CD4-positive, alpha-beta T cell treated with Interleukin-6 for 4 hours (primary cell): ENCODE measurements around the gene MIOX.

ENCODE experiments used
- DNase-seq: peaks from one replicate; pipeline ENCODE4 v3.0.0-alpha.2; 2020; ENCODE audit warnings: mixed read lengths

The MIOX gene

DNA sequence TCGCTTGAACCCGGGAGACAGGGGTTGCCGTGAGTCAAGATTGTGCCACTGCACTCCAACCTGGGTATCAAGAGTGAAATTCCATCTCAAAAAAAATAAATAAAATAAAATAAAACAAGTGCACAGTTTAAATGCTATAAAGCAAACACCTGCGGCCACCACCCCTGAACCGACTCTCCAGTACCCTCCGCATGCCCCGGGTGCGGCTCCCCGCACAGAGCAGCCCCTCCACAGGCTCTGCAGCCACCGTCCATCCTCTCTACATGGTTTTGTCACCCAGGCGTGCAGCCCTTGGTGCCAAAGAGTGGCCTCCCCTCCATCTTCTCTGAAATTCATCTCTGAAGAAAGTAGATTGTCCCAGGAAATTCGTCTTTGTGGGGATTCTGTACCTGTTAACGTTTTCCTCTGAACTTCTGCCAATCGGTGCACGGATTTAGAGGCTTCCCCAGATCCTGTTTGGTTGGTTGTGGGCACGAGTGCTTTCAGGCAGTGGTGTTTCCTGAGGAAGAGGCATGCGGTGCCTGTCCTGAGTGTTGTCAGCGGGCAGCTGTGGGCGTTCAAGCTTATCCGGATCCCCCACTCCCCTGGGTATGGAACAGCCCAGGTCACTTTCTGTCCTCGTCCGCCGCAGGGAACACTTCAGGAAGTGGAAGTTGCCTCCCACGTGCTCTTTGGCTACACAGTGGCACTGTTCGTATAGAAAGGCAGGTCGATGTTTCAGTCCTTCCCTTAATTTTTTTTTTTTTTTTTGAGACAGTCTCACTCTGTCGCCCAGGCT is 4.1 kb downstream of the MIOX start:
- DNase-seq, result peak; percentile 28

DNA sequence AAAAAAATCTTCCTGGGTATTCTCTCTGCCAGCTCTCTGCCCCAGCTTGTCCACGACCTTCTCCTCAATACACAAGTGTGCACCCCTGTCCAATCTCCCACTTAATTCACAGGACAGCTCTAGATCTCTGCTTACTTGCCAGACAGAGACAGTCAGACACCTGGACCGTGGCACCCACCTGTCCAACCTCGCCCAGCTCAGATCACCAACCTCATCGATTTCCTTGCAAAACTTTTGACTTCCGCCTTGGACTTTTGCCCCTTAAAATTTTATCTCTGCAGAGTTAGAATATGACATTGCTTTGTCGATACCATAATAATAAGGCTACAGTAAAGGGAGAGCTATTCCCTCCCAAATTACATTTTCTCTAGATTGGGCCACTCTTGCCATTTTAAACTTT is 10.4 kb downstream of the MIOX start:
- no peak for DNase-seq

DNA sequence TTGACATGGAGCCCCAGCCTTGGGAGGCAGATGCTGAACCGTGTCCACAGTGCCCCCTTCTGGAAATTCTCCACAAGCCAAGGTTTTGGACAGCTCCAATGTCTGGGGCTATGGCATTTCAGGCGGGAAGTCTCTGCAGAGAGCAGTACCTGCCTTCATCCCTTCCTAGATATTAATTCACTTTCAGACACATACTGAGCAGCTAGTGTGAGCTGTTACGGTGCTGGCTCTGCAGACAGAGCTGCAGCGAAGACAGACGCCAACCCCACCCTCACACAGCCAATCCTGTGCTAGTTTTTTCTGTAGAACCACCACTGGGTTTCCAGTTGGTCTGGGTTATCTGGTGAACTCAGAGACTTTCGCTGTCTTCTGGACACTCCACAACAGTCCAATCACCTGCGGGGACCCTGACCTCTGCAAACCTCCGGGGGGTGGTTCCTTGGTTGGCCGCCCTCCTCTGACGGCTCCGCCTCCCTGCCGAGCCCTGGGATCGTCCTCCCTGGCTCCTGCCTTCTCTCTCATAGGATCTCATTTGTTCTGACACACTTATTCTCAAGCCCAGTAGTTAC is 11.7 kb downstream of the MIOX start:
- peak; percentile 84 for DNase-seq

DNA sequence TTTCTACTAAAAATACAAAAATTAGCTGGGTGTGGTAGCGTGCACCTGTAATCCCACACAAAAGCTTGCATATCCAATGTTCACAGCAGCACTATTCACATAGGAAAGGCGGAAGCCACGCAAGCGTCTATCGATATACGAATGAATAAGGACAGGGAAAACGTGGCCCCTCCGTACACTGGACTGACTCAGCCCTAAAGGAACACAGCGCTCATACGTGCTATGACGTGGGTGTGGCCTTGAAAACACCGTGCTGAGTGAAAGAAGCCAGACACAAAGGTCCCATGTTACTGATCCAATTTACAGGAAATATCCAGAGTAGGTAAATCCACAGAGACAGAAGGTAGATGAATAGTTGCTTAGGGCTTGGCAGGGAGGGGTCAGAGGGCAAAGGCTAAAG is 13.8 kb downstream of the MIOX start:
- no peak for DNase-seq

DNA sequence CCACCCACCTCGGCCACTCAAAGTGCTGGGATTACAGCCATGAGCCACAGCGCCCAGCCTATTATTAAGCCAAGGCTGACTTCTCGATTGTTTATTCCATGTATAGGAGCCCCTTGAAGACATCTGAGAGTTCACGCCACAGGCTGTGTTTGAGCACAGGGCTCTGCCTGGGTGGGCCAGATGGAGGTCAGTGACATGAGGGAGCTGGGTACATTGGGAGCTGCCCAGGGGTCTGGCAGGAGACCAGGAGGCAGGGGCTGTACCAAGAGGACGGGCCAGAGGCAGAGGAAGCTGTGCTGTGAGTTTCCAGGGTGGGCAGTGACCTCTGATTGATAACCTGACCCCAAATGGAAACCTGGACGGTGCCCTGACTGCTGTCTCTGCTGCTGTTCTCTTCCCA is 15.4 kb downstream of the MIOX start:
- no peak for DNase-seq

DNA sequence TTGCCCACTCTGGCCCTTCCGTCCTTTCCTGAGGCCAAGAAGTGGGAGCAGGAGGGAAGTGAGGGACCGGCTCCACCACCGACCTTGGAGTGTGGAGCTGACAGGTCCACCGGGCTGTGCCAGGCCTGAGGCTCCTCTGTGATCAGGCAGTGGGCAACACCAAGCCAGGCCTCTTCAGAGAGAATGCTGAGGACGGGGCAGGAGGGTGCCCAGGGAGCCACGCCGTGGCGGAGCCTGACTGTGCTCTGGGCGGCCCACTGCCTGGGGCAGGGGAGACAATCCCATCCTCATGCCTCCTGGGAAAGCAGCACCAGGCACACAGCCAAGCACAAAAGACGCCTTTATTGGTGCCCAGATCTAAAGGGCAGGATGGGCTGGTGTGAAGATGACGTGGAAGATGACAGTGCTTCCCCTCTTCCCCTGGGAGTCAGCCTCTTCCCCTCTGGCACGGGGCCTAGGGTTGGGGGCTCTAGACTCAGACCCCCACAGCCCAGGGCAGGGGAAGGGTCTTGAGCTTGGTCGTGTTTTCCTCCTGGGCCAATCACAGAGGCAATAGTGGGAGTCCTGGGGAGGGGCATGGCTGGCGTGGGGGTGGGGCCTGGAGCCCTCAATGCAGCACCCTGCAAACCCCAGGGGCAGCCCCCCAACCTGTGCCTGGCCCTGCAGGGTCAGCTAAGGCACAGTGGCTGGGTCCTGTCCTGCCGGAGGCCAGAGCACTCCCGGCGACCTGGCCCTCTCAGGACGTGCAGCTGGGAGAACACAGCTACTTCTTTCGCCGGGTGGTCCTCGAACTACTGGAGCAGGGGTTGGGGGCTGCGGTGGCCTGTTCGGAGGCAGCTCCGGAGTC is 16.2 kb downstream of the MIOX start:
- no peak for DNase-seq

DNA sequence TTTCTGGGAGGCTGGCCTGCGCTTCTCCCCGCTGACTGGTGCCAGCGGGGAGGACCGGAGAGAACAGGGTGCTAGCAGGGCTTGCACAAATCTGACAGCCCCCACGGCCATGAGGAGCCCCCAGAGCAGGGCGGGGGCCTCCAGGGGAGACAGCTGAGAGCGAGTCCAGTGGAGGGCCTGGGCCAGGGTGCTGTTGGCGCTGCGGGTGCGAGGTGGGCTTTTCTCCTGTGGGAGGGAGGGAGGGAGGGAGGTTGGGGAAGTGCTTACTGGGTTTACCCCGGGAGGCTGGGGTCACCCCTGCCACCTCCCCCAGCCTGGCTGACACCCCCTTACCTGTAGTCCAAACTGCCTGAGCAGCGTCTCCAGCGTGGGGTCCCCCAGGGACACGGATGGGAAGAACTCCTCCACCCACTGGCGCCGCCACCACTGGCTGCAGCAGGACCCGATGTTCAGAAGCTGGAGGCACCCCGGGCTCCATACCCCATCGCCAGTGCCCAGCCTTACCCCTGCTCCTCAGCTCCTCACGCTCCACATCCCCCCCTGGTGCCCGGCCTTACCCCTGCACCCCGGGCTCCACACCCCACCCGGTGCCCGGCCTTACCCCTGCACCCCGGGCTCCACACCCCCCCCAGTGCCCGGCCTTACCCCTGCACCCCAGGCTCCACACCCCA is 17.0 kb downstream of the MIOX start:
- DNase-seq, result no peak

DNA sequence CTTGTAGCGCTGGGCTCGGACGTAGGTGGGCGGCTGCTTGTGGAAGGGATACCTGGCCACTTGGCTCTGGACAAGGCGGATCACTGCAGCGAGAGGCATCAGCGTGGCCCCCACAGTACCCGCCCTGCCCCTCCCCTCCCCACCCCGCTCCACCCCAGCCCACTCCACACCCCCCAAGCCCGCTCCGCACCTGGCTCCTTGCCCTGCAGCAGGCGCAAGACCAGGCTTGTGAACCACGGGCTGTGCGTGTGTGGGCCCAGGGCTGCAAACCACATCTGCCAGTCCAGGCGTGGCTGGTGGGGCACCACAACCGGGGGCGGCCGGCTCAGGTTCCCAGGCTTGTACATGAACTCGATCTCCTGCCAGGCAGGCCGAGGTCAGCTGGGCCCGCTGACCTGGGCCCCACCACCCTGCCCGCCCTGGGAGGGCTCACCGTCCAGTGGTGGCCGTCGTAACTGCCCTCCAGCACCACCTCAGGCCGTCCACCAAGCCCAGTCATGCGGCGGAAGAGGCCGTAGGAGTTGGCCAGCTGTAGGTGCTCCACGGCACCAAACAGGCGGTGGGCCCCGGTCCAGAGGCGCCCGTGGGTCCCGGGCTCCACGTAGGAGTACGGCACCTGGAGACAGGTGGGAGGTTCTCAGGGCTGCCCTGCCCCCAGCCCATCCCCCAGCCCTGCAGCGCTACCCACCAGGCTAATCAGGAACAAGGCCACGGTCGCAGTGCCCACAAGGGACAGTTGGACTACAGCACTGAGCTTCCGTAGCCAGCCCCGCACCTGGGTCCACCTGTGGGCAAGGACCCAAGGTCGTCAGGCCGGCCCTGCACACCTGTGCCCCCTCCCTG is 17.9 kb downstream of the MIOX start:
- no peak for DNase-seq

DNA sequence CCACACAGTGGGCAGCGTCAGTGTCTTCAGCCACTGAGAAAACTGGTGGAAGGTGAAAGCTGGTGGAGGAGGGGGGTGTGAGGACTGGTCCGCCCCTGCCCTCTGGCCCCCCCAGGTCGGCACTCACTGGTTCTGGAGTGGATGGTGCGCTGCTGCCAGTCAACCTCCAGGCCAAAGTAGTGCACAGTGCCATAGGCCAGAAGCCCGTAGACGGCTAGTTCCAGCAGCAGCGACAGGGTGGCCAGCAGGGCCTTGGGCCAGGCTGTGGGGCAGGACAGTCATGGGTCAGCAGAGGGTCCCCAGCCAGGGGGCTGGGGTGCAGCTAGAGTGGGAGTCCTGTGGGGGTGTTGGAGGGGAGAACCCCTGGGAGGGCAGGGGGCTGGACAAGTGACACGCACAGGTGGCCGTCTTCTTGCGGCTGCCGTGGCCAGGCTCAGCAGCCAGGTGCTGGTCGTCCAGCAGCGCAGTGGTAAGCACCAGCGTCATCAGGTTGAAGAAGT is 18.7 kb downstream of the MIOX start:
- DNase-seq, result no peak

DNA sequence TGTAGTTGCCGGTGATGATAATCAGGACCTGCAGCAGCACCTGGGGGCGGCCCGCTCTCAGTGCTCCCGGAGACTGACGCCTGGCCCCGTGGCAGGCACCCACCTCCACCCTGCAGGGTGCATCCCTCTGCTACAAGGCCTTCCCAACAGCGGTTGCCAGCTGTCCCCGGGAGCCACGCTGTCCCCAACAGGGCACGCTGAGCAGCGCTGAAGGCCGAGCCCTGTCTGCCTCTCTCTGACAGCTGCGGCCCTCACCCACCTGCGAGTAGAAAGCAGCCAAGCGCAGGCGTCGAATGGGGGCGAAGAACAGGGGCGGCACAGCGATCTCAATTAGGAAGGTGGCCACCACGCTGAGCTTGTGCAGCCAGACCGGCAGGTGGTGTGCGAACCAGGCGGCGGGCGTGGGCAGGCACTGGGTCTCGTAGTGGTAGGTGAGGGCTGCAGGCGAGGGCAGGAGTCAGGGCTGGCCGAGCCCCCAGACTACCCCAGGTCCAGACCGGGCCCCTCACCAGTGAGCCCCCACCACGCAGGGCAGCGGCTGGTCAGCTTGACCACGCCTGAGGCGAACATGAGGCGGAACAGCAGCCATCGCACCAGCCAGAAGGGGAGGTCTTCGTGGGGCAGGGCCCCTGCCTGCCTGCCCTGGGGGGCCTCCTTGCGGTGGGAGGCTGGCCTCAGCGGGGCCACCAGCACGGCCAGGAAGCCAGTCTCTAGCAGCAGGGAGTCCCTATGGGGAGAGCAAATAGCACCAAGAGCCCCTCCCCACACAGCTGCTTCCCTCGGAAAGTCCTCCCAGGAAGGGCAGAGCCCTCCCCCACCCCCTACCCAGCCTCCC is 19.3 kb downstream of the MIOX start:
- DNase-seq, result no peak

DNA sequence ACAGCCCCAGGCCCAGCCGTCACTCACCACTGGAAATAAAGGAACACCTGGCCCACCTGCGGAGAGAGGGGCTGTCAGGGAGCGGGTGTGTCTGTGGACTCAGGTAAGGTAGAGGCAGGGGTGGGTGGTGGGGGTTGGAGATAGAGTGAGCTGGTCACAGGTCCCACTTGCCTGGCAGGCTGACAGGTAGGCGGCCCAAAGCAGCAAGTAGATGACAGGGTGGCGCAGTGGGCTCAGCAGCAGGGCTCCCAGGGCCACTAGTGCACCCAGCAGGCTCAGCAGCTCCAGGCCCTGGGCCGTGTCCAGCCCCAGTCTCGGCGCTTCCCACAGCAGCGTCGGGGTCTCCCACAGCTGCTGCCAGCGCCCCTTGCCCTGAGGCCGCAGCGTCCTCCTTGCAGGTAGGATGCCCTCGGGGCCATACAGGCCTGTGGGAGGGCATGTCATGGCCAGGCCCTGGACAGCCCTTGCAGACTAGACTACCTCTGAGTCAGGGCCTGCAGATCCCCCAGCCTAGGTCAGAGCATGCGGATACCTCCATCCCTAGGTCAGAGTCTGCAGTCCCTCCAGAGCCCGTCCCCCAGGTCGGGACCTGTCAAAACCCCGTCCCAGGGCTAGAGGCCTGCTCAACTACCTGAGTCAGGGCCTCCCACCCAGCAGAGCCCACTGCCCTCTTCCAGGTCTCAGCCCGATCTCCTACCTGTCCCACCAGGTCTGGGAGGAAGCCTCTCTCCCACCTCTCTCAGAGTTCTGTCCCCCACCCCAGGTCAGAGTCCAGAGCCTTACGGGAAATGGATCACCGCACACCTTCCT is 20.2 kb downstream of the MIOX start:
- no peak for DNase-seq

DNA sequence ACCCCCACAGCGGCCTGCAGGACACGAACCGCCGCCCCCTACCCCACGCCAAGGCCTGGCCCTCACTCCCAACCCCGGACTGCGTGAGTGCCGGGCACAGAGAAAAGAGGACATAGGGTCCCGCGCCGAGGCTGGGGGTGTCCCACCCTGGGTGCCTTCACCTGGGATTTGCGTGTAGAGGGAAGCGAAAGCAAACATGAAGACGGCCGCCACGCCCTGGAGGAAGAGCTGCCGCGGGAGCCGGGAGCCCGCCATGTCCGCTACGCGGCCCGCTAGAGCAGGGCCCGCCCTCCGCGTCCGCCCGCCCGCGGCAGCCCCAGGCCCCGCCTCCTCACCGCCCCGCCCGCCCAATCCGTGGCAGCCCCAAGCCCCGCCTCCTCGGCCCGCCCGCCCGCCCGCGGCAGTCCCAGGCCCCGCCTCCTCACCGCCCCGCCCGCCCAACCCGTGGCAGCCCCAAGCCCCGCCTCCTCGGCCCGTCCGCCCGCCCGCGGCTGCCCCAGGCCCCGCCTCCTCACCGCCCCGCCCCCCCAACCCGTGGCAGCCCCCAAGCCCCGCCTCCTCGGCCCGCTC is 20.8 kb downstream of the MIOX start, which contains the start of gene LMF2:
TSS of gene LMF2 (minus strand) at position 282 of the 570 bp plus-strand sequence. CDS start at position 255, 27 bp downstream.
- peak; percentile 99 for DNase-seq

DNA sequence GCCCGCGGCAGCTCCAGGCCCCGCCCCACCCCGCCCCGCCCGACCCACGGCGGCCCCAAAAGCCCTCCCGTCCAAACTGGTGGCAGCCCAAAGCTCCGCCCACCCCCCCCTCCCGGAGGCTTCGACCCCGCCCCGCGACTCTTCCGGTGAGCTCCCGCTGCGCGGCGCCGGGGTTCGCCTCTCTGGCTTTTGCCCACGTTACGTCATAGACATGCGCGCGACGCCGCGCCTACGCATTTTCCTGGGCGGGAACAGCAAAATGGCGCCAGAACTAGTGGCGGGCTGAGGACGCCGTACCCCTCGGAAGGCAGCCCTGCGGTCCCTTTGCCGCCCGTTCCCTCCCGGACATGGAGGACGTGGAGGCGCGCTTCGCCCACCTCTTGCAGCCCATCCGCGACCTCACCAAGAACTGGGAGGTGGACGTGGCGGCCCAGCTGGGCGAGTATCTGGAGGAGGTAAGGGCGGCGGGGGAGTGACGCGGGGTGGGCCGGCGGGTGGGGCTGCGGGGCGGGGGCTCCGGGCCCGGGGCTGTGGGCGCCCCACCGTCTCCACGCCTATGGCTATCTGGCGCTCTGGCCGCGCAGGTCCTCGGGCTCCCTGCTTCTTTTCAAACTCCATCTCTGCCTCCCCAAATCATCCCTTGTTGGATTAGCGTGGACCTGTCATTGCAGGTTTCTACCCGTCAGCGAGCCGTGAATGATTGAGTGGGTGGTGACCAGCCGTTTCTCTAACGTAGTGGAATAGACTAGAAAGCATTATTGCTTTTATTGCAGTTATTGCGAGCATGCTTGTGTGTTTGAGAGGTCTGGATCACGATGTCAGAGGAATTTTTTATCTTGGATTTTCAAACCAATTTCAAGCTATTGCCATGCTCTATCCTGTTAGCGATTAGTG is 21.6 kb downstream of the MIOX start, which contains the start of gene NCAPH2:
TSS of gene NCAPH2 (plus strand) at position 234 of the 894 bp plus-strand sequence. CDS start at position 348, 114 bp downstream.
- no peak for DNase-seq

DNA sequence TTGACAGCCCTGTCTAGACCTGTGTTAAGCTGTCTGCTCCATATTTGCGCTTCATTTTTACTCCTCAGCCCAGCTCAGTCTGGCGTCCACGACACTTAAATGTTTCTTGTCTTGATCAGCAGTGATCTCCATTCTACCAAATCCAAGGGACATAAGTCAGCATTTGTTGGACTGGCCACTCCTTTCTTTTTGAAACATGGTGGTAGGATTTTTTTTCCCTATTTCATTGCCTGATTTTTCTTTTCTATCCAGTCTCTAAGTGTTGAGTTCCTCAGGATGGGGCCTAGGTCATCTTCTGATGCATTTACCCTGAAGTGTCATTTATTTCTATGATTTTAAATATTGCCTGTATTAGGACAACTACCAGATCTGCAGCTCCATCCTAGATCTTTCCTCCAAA is 22.2 kb downstream of the MIOX start:
- no peak for DNase-seq

DNA sequence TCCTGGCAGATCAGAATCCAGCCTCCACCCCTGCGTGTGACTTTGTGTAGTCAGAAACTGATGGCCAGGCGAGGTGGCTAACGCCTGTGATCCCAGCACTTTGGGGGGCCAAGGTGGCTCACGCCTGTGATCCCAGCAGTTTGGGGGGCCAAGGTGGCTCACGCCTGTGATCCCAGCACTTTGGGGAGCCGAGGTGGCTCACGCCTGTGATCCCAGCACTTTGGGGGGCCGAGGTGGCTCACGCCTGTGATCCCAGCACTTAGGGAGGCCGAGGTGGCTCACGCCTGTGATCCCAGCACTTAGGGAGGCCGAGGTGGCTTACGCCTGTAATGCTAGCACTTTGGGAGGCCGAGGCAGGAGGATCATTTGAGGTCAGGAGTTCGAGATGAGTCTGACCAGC is 26.5 kb downstream of the MIOX start:
- no peak for DNase-seq

DNA sequence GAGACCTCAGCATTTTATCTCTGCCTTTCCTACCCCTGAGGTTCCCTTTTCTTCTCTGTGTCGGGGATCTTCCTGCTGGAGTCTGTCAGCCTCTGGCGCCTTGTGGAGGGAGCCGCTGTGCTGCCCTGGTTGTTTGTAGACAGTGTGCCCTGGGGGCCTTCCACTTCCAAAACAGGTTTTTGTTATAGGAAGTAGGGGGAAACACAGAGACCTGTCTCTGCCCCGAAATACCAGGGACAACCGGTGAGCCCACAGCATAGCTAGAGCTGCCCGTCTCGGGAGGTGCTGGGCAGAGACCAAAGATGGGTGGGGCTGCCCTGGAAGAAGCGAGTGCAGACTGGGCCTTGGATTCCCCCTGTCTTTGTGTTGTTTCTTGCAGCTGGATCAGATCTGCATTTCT is 29.4 kb downstream of the MIOX start:
- DNase-seq, result no peak

DNA sequence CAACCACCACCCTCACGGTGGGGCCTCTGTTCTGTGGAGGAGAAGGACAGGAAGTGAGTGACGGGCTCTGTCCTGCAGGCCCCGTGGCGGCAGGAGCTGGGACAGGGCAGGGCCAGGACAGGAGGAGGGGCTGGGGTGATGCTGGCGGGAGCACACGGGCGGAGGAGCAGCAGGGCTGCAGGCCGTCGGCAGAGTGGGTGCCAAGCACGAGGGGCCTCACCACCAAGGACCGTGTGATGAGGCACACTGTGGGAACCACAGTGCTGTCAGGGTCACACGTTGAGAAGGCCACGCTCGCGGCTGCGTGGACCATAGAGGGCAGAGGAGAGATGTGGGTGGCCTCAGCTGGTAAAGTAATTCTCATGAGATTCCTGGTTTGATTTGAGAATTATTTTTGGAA is 30.2 kb downstream of the MIOX start:
- no peak for DNase-seq

DNA sequence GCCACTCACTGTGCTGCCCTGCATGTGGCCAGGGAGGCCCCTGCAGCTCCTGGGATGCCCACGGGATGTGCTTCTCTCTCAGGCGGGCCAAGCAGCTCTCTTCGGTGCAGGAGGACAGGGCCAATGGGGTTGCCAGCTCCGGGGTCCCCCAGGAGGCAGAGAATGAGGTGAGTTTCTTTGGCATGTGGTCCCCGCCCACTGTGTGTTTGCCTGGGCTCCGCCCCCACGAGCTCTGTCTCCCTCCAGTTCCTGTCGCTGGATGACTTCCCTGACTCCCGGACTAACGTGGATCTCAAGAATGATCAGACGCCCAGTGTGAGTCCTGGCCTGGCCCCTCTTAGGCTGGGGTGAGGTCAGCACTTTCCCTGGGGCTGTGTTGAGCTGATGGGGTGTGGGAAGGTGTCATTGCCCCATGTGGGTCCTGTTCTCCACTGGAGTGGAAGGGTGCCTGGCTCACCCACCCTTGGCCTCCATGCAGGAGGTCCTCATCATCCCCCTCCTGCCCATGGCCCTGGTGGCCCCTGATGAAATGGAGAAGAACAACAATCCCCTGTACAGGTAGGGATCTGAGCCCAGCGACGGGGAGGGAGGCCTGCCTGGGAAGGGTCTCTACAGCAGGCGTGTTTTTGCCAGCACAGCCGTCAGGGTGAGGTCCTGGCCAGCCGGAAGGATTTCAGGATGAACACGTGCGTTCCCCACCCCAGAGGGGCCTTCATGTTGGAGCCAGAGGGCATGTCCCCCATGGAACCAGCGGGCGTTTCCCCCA is 31.0 kb downstream of the MIOX start:
- DNase-seq, result no peak
